Stimulated activated CD4-positive, alpha-beta T cell treated with anti-CD3 and anti-CD28 coated beads, TNF-alpha, amount 100 ng/mL, for 4 hours (primary cell): Measurements from ENCODE around the gene ETNK2.

Experiments used
- DNase-seq, 3 experiments: peaks; one replicate each; pipeline ENCODE4 v3.0.0-alpha.2; 2020; ENCODE audit warnings: low read depth in 3 of 3

The ETNK2 gene

DNA sequence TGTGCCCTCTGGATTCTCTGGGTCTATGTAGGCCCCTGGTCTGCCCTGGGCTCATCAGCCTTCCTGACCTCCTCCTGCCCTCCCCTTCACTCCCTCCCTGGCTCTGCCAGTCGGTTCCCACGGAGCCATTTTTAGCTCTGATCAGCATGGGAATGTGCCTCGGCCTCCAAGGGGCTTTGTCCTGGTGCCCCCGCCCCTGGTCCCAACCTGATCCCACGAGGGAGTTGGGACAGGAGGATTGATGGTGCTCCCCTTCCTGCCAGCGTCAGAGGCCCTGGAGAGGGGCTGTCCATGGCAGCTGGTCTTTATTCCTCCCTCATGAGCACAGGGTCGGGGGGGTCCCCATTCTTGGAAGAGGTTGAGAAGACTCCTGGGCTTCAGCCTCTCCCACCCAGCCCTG is 24.9 kb downstream of the ETNK2 start:
- DNase-seq, result no peak

DNA sequence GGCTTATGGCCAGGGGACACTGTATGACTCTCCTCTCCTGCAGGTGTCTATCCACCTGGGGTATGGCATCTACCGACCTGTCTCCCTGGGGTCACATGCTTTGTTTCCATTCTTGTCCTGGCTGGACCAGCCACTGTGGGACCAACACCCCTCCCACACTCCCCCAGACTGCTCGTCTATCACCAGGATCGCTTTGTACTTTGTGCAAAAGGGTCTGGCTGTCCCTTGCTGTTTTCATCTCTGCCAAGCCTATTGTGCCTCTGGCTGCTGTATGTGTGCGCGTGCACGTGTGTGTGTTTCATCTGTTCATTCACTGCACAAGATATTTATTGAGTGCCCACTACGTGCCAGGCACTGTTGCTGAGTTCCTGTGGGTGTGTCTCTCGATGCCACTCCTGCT is 25.5 kb downstream of the ETNK2 start:
- DNase-seq, result no peak

DNA sequence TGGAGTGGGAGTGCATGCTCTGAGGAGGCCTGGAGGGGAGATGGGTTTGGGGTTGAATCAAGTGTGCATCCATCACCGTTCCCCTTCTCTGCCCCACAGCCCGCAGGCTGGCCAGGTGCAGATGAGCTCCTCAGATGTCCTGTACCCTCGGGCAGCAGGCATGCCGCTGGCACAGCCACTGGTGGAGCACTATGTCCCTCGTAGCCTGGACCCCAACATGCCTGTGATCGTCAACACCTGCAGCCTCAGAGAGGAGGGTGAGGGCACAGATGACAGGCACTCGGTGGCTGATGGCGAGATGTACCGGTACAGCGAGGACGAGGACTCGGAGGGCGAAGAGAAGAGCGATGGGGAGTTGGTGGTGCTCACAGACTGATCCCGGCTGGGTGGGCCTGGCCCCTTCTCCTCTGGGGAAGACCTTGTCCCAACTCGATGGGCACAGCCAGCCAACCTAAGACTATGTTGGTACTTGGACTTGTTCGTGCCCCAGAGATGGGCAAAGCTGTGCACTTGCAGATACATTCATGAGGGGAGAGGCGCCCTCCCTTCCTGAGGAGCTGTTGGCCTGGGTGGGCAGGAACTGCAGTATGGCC is 26.0 kb downstream of the ETNK2 start:
- DNase-seq, result no peak

DNA sequence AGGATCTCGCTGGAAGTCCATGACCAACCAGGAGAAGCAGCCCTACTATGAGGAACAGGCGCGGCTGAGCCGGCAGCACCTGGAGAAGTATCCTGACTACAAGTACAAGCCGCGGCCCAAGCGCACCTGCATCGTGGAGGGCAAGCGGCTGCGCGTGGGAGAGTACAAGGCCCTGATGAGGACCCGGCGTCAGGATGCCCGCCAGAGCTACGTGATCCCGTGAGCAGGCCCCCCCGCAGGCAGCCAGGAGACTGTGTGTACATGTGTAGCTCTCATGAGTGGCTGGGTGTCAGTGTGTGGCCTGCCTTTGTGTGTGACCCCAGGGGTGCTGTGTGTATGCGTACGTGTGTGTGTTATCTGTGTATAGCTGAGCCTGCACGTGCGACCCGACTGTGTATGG is 27.2 kb downstream of the ETNK2 start:
- DNase-seq, result no peak

DNA sequence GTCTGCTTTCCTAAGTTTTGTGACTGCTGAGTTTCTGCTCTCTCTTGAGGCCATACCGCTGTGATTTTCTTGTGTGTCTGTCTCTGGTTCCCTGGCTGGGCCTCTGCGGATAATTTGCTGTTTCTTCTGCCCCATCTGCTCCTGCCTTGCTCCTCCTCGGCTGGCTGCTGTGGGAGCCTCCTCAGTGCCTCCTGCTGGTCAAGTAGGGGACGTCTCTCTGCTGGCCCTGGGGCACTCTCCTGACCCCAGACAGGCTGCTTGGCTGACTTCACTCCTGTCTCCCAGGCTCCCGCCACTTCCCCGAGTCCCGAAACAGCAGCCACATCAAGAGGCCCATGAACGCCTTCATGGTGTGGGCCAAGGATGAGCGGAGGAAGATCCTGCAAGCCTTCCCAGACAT is 28.5 kb downstream of the ETNK2 start:
- DNase-seq, result no peak

DNA sequence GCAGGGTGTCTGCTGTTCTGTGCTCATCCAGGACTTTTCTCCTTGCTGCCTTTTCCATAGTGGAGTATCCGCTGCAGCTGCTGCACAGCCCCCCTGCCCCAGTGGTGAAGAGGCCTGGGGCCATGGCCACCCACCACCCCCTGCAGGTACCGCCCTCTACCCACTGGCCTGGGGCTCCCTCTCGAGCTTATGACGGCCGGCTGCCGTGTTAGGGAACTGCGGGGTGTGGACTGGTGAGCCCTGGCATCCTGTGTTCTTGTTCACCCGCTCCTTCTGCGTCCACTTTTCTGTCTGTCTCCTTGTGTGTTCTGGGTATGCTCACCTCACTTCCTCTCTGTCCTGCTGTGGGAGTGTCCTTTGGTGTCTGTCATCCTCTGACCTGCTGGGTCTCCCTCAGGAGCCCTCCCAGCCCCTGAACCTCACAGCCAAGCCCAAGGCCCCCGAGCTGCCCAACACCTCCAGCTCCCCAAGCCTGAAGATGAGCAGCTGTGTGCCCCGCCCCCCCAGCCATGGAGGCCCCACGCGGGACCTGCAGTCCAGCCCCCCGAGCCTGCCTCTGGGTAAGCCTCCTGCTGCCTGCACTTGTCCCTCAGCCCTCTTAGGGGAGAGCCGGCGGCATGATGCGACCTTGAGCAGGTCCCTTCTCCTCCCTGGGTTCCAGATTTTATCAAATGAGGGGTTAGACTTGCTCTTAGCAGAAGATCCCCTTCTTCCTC is 29.8 kb downstream of the ETNK2 start:
- DNase-seq, result no peak

DNA sequence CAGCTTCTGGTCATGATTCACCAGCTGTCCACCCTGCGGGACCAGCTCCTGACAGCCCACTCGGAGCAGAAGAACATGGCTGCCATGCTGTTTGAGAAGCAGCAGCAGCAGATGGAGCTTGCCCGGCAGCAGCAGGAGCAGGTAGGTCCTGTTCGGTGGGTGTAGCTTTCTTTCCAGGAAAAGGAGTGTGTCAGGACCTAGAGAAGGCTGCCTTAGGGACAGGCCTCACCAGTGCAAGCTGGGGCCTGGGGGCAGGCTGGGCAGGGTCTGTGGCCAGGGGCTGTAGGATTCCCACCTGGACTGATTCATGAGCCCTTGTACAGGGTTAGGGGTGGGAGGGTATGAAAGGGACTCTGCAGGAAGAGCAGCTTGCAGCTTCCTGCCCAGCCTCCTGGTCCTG is 35.3 kb downstream of the ETNK2 start:
- no peak for DNase-seq

DNA sequence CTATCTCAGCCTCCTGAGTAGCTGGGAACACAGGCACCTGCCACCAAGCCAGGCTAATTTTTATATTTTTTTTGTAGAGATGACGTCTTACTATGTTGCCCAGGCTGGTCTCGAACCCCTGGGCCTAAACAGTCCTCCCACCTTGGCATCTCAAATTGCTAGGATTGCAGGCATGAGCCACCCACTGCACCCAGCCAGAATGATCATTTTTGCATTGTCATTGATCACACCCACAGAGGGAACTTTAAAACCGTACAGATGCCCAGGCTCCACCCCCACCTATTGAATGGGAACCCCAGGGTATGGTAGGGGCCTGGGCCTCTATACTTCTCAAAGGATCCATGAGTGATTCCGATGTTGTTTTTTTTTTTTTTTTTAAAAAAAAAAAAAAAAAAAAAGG is 36.7 kb downstream of the ETNK2 start:
- DNase-seq, result no peak

DNA sequence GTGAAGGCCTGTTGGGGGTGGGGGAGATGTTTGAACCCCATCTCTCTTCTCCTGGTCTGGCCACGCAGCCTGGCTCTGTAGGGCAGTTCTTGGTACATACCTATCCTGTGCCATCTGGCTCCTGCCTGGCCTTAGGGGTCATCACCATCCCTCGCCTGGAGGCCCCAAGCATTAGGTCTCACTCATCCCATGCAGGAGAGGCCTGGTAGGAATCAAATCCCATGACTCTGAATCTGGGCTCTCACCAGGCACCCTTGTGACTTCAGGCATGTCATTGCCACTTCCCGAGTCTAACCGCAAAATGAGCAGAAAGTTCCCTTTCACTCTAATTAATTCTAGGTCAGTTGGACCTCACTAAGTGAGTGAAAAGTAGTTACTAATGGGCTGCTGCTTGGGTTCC is 37.2 kb downstream of the ETNK2 start:
- DNase-seq, result no peak

DNA sequence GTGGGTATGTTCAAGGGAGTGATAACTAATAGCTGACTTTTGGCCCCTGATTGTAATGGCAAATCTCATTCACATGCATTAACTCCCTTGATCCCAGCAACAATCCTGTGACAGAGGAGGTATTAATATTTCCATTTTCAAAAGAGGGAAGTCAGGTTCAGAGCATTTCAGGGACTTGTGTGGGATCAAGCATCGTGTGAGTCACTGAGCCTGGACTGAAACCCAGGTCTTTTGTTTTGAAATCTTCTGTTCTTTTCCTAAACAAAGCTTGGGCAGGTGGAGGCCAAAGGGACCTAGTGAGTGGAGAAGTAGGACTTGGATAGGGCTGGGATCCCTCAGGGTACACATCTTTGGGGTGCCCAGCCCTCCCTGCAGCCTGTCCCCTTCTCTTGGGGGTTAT is 37.9 kb downstream of the ETNK2 start:
- DNase-seq, result no peak

DNA sequence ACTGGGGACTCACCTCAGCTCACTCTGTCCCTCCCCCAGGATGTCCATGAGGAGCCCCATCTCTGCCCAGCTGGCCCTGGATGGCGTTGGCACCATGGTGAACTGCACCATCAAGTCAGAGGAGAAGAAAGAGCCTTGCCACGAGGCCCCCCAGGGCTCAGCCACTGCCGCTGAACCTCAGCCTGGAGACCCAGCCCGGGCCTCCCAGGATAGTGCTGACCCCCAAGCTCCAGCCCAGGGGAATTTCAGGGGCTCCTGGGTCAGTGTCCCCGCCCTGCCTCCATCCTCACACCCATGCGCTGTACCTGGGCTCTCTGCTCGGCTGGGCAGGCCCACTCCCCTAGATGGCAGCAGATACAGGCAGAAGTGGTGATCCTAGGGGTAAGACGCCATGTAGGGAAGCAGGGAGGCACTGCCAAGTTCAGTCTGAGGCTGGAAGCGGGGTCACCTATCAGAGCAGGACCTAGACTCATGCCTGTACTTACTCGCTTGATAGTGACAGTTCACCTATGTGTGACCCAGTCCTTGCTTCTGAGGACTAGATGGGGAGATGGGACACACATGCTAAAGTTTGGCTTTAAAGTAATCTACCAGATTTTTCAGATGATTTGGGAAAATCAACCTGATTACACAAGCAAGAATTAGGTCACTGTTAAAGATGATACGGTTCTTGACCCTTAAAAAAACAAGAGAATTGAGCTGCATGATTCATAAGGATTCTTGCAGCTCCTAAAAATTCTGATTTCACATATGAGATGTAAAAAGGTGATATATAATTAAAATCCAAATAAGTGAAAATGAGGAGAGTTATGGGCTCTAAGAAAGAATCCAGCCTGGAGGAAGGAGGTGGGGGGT is 38.7 kb downstream of the ETNK2 start:
- DNase-seq, result no peak

DNA sequence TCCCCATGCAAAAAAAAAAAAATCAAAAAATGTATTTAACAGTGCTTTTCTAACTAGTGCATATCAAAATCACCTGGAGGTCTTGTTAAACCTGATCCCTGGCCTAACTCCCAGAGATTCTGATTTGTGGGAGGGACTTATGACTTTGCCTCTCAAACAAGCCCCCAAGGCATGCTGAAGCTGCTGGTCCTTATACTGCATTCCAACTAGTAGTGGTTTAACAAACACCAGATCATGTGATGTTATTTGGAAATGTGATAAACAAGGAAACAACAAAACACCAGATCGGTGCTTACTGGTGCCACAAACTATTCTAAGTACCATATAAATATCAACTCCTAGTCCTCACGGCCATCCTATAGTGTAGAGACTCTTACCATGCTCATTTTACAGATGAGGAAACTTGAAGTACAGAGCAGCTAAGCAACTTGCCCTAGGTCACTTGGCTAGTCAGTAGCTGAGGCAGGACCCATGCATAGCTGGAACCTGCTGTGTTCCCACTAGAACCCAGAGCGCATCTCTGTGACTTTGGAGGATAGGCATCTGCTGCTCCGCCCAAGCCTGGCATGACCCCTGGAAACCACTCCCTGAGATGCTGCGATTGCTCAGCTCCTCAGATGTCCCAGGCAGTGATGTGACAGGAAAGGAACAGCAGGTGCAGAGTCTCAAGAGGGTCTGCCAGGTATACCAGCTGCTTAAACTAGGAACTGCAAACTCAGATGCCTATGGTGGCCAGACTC is 40.8 kb downstream of the ETNK2 start:
- DNase-seq, result no peak

DNA sequence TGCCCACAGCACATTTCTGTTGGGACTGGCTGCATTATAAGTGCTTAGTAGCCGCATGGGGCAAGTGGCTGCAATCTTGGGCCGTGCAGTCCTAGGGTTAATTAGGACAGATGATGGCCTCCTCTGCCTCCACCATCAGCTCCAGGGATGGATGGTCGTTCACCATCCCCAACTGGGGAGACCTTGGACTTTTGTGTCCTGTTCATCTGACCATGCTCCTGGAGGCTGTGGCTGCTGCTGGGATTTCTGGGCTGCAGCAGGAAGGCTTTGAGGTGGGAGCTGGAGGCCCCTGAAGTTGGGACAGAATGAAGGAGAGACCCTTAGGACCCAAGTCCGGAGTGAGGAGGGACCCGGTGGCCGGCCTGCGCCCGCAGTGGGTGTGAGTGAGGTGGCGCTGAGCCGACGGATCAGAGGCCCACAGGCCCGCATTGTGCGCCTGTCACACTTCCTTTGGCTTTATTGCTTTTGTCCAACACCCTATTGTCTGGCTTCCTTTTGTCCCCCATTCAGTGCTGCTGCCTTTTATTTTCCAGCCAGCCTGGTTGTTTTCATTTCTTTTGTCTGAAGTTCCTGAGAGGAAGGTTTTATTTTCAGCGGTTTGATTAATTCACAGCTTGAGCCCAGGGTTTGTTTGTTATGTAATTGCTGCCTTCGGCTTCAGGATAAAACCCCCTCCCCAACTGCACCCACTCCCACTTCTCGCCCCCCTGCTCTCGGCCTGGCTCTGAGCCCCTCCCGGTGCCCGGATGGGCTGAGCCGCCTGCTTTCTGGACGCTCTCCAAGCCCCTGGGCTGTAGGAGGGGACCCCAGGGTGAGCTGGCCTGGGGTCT is 43.3 kb downstream of the ETNK2 start:
- no peak for DNase-seq

DNA sequence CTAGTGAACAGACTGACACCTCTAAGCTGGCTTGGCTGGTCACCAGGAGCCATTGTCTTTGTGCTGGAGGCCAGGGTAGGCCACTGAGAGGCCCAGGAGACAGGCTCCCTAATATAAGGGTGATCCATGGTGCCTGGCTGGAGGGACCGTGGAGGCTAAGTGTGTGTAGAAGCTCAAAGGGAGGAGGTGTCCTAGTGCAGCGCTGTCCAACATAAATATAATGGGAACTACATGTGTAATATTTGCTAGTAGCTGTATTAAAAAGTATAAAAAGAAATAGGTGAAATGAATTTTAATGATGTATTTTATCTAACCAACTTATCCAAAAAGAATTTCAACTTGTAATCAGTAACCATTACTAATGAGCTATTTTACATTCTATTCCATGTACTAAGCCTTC is 44.0 kb downstream of the ETNK2 start:
- no peak for DNase-seq

DNA sequence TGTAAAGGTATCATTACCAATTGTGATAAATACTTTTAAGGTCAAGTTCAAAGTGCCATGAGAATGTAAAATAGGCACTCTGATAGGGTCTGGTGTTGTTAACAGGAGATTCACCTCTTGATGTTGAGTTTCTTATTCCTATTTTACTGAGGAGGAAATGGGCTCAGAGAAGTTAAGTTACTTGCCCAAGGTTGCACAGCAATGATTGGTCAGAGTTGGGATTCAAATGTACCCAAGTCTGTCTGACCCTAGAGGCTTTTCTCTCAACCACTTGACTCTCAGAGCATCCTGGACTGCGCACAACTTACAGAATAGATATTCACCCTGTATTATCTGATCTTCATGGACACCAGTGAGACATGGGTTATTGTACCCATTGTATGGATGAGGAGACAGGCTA is 45.0 kb downstream of the ETNK2 start:
- no peak for DNase-seq

DNA sequence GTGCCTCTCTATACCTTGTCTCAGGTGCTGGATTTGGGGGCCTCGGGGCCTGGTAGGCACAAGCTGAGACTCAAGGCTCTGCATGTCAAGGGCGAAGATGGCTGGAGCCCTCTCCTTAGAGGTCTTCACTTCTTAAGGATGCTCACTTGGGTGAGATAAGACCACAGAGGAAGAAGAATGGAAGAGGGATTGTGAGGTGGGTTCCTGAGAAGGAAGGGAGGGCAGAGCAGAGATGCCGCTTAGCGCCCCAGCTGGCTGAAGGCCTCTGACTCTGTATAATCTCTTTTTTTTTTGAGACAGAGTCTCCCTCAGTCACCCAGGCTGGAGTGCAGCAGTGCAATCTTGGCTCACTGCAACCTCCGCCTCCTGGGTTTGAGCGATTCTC is 46.7 kb downstream of the ETNK2 start:
- no peak for DNase-seq

DNA sequence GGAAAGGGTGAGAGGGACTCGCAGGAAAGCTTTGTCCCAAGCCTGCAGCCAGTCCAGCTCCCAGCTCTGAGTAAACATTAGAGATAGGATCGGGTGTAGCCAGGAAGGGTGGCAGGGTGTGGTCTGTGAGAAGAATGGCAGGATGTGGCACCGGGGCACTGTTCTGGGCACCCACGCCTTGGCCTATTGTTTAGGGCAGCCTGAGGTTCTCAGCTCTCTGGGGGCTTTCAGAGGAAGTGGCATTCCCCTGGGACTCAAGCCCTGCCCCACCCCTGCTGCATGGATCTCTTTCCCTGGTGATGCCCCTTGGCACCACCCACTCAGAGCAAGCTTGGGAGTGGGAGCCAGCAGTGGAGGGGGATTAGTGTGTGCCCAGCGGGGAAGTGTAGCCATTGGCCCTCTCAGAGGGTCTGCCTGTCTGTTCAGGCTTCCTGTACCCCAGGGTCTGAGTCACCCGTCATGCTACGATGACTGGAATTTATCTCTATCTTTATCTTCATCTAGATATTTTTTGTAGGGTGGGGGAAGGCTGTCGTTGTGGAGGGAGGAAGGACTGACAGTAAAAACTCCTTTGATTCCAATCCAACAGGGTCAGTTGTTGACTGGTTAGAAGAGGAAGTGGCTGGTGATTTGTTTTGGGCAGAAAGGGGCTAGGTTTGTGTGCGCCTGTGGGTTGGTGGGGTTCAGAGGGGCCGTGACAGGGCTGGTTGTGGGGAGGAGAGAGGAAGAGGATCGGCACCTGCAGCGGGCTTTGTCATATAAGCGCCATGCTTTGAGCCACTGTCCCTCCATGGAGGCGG is 47.3 kb downstream of the ETNK2 start:
- no peak for DNase-seq

DNA sequence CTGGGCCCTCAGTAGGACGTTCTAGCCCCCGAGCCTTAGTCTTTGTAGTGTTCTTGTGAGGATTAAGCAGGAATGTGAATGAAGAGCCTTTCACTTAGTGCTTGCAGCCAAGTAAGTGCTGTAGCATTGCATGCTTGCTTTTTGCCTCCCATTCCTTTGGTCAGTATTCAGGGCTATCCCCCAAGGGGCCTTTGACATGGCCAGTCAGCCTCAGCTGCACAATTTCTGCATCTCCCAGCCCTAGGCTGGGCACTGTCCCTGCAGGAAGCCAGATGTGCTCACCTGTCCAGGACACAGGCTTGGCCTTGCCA is 48.5 kb downstream of the ETNK2 start:
- no peak for DNase-seq

DNA sequence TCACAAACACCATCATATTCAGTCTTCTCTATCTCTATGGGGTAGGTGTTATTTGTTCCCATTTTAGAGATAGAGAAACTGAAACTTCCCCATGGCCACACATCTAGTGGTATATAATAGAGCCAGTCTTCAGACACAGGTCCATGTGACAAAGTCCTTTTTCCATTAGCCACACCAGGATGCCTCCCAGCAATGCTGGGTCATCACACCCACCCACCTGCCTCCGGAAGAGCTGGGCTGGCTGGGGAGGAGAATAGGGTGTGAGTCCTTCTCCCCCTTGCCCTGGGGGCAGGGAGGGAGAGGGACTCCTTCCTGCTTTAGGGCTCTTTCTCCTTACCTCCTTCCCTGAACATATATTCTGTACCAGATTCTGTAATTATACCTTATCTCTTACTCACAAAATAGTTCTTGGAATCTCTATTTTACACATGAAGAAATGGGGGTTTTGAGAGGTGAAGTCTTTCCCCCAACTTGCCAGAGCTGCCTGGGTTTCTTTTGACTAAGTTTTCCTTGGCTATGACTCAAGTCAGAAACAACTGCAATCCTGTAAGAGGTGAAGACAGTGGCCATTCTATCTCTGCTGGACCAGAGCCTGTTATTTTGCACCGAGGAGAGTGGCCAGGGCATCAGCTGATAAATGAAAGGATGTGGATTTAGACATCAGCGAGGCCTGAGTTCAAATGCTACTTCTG is 49.0 kb downstream of the ETNK2 start:
- DNase-seq, result no peak

DNA sequence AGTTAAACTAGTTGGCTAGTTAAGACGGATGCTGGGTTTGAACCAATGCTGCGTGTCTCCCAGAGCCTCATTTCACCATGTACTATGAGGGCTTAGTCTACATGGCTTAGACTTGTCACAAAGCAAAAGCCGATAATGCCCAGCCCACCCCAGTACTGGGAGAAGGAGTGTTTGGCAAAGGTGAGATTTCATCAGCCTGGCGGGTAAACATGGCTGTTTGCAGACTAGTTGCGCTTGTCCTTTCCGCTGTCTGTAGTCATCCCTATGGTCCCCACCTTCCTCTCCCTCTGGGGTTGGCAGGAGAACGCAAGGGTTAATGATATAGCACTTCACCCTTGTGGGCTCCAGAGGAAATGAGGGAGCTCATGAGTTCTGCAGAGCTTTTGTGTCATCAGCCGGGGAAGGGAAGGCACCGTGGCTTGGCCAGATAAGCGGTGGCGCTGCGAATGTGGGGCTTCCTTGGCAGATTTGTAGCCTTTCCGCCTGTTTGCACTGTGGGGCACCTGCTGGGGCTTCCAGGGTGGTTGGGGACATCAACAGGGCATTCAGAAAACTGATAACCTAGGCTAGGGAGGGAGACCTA is 49.7 kb downstream of the ETNK2 start:
- no peak for DNase-seq
